ENCODE results near the gene SYNE1.

GRCh38 chr6:152428126-152428525 lies 209.0 kb downstream of the SYNE1 start:
- TF ChIP-seq TAF1 (conservative IDR thresholded peaks at IDR 0.05), result no peak
- TF ChIP-seq CTCF (IDR thresholded peaks at IDR 0.05; ENCODE audit: low read depth, low read length, missing input control), result no peak
- TF ChIP-seq RAD21 (IDR thresholded peaks at IDR 0.05), result no peak
- no peak for TF ChIP-seq RXRA (IDR thresholded peaks at IDR 0.05)
- TF ChIP-seq GABPA (IDR thresholded peaks at IDR 0.05 in 1 of 2, conservative IDR thresholded peaks at IDR 0.05 in 1 of 2), result no peak
- no peak for TF ChIP-seq HNF4A (conservative IDR thresholded peaks at IDR 0.05)
- no peak for TF ChIP-seq YY1 (IDR thresholded peaks at IDR 0.05)
- TF ChIP-seq JUND (IDR thresholded peaks at IDR 0.05), result no peak
- no peak for TF ChIP-seq REST (IDR thresholded peaks at IDR 0.05)
